ENCODE results near the gene TRIP10. TPM values are rescaled to one million over a fixed set of nuclear protein-coding genes. Genes with fewer than 3 reads are reported as not detected.
A peak's percentile ranks its signal among the peaks of the same experiment; 100 is the strongest.
"Not testable (repeated sequence)": the region's sequence is repeated elsewhere in the genome, so short reads cannot be mapped to it uniquely, and the experiment has no call there.

TRIP10 gene
- total RNA-seq, 1 donor from 2014 or later: 79.5 TPM

DNA sequence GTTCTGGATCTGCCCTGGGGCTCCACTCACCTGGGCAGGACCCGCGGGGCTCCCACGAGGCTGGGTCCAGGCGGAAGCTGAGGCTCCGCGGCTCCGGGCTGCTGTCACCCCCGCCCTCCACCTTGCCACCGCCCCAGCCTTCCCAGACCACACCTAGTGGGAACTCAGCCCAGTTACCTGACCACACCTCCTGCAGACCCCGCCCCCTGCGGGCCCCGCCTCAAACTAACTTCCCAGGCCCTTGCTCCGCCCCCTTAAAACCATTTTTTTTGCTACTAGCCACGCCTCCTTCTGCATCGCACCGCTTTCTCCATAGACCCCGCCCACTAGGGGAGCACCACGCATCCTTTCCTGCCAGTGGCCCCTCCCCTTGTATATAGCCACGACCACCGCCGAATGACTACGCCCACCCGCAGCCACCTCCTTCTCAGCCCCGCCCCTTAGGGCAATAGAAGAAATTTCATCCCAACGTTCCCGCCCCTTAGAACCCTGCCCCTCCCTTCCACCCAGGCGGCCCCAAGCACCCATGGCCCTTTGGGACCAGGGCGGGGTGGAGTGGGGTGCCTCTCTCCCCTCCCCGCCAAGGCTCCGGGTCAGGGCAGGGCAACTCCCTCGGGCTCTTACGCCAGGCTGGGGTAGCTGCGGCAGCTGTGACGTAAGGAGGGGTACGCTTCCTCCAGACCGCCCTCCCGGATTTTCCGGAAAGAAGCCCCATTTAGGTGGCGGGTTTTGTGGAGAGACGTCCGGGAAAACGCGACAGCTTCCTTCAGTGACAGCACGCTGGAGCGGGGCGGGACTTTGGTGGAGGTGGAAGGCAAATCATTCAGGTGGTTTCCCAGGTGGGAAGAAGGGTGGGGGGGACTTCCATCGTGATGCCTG is 28.1 kb downstream of the TRIP10 start, which contains the start of gene SH2D3A:
Gene SH2D3A, minus strand, starts transcription at position 79 of the 879 bp plus-strand sequence. CDS start 3,687 bp downstream, outside the sequence.
- TF ChIP-seq, protein P1, sequence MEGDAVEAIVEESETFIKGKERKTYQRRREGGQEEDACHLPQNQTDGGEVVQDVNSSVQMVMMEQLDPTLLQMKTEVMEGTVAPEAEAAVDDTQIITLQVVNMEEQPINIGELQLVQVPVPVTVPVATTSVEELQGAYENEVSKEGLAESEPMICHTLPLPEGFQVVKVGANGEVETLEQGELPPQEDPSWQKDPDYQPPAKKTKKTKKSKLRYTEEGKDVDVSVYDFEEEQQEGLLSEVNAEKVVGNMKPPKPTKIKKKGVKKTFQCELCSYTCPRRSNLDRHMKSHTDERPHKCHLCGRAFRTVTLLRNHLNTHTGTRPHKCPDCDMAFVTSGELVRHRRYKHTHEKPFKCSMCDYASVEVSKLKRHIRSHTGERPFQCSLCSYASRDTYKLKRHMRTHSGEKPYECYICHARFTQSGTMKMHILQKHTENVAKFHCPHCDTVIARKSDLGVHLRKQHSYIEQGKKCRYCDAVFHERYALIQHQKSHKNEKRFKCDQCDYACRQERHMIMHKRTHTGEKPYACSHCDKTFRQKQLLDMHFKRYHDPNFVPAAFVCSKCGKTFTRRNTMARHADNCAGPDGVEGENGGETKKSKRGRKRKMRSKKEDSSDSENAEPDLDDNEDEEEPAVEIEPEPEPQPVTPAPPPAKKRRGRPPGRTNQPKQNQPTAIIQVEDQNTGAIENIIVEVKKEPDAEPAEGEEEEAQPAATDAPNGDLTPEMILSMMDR (IDR thresholded peaks at IDR 0.05; ENCODE audit: insufficient read depth, low read length, severe bottlenecking): no peak
- no peak for FAIRE-seq
- H3K4me3 ChIP-seq (ENCODE audit: low read depth, low read length): peak within 1 kb of the TSS; percentile 74

DNA sequence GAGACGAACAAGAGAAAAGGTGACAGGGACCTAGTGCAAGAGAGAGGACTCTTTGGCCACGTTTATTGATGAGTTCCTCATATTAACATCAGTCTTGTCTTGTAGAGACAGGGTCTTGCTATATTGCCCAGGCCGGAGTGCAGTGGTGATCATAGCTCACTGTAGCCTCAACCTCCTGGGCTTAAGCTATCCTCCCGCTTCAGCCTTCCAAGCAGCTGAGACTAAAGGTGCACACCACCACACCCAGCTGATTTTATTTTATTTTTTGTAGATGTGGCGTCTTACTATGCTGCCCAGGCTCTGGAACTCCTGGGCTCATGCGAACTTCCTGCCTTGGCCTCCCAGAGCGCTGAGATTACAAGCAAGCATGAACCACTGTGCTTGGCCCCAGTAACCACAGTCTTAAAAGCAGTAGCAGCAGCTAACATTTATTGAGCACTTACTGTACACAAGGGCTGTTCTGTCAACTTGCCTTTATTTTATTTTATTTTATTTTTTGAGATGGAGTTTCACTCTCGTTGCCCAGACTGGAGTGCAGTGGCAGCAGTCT is 28.8 kb downstream of the TRIP10 start:
- Histone ChIP-seq H3K36me3 (ENCODE audit: control insufficient read depth, insufficient read depth, low read length) (peaks cover 4% of the 10 kb centered on the region), H3K4me3 (ENCODE audit: low read depth, low read length) (peak overlapping the region; percentile 74), H3K27me3 (ENCODE audit: control insufficient read depth, insufficient read depth, low read length) (no peaks in the 10 kb centered on the region)
- TF ChIP-seq, protein P1 (IDR thresholded peaks at IDR 0.05; ENCODE audit: insufficient read depth, low read length, severe bottlenecking): no peak
- no peak for DNase-seq (ENCODE audit: low read depth)
- no peak for FAIRE-seq

More for the DNA sequence above, 28.1 kb downstream of the TRIP10 start, which contains the start of gene SH2D3A:
- peaks cover 5% of the 10 kb centered on the region for H3K36me3 ChIP-seq (ENCODE audit: control insufficient read depth, insufficient read depth, low read length)
- no peaks in the 10 kb centered on the region for H3K27me3 ChIP-seq (ENCODE audit: control insufficient read depth, insufficient read depth, low read length)
- DNase-seq (ENCODE audit: low read depth): peak; percentile 90

DNA sequence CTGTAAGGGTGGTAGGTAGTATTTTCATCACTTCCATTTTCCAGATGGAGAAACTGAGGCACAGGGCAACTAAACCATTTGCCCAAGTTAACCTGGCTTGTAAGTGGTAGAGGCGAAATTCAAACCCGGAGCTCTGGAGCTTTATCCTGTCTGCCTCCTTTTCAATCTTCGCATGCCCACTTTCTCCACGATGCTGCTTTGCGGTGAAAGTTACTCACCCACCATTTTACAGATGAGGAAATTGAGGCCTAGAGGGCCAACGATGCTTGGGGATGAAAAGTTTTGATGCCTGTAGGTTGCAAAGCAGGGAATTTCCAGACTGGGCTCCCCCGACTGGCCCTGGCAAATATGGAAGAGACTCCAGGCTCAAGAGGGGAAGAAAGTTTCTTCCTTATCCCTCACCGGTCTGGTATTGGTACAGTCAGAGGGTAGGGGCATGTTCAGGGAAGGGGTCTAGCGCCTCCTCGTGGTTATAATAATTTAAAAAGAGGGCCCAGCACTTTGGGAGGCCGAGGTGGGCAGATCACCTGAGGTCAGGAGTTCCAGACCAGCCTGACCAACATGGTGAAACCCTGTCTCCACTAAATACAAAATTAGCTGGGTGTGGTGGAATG is 29.6 kb downstream of the TRIP10 start:
- DNase-seq (ENCODE audit: low read depth): no peak
- no peak for FAIRE-seq
- H3K36me3 ChIP-seq (ENCODE audit: control insufficient read depth, insufficient read depth, low read length): no peaks in the 10 kb centered on the region
- H3K27me3 ChIP-seq (ENCODE audit: control insufficient read depth, insufficient read depth, low read length): no peaks in the 10 kb centered on the region
- no peak overlapping the region for H3K4me3 ChIP-seq (ENCODE audit: low read depth, low read length)
- TF ChIP-seq, protein P1 (IDR thresholded peaks at IDR 0.05; ENCODE audit: insufficient read depth, low read length, severe bottlenecking): peak; percentile 23

DNA sequence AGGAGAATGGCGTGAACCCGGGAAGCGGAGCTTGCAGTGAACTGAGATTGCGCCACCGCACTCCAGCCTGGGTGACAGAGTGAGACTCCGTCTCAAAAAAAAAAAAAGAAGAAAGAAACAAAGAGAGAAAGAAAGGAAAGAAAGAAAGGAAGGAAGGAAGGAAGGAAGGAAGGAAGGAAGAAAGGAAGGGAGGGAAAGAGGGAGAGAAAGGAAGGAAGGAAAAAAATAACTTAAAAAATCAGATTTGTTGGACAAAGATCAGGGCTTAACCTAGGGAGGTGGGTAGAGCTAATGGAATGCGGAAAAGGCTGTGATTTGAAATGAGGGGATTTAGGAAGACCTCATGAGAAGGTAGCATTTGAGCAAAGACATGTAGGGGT is 32.2 kb downstream of the TRIP10 start:
- not testable (repeated sequence) for FAIRE-seq; H3K27me3 ChIP-seq (ENCODE audit: control insufficient read depth, insufficient read depth, low read length)

DNA sequence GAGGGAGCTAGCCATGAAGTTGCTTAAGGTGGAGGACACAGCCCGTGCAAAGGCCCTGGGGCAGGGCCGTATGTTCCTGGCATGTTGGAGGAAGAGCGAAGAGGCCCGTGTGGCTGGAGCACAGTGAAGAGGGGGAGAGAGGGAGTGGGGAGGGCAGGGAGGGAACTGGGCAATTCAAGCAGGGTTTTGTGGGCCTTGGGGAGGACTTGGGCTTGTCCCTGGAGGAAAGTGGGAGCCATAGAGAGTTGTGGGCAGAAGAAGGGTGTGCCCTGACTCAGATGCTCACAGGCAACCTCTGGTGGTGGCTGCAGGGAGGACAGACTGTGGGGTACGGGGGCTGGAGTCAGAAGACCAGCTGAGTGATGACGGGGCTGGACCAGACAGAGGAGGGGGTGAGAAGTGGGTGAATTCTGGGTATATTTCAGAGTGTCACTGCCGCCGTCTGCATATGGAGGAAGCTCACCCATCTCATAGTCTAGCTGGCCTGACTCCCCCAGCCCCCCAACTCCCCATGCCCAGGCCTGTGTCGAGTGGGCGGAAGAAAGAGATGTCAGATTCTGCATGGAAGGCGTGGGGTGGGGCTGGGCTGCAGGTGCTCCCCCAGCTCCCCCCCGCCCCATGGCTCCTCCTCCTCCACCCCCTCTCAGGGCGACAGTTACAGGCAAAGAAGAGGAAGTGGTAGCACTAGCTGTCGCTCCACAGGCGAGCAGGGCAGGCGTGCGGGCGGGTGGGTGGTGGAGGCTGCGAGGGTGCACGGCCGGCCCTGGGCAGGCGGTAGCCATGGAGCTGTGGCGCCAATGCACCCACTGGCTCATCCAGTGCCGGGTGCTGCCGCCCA is 32.8 kb downstream of the TRIP10 start, which contains the start of gene VAV1:
Gene VAV1, plus strand, starts transcription at position 681 of the 838 bp plus-strand sequence. Its CDS starts 100 bp downstream, at position 781.
- DNase-seq (ENCODE audit: low read depth): no peak
- Histone ChIP-seq H3K36me3 (ENCODE audit: control insufficient read depth, insufficient read depth, low read length) (no peaks in the 10 kb centered on the region), H3K27me3 (ENCODE audit: control insufficient read depth, insufficient read depth, low read length) (no peaks in the 10 kb centered on the region), H3K4me3 (ENCODE audit: low read depth, low read length) (no peak within 1 kb of the TSS)
- FAIRE-seq: no peak
- TF ChIP-seq, protein P1 (IDR thresholded peaks at IDR 0.05; ENCODE audit: insufficient read depth, low read length, severe bottlenecking): peak; percentile 37

More for the DNA sequence above, 32.2 kb downstream of the TRIP10 start:
- not testable (repeated sequence) for DNase-seq (ENCODE audit: low read depth); H3K36me3 ChIP-seq (ENCODE audit: control insufficient read depth, insufficient read depth, low read length); H3K4me3 ChIP-seq (ENCODE audit: low read depth, low read length)

All from bronchial epithelial cell (primary cell).